ENCODE data around the gene HDAC8.
"Not testable (repeated sequence)": the region's sequence is repeated elsewhere in the genome, so short reads cannot be mapped to it uniquely, and the experiment has no call there.

The HDAC8 gene

GRCh38 chrX:72372735-72373134, 199.9 kb downstream of the HDAC8 start:
- no peak for FAIRE-seq

GRCh38 chrX:72371405-72371804, 201.2 kb downstream of the HDAC8 start:
- FAIRE-seq: no peak

GRCh38 chrX:72368796-72369195, 203.8 kb downstream of the HDAC8 start:
- FAIRE-seq: no peak

GRCh38 chrX:72367516-72367915, 205.1 kb downstream of the HDAC8 start:
- no peak for FAIRE-seq

- FAIRE-seq: no peak
Measured at GRCh38 chrX:72366701-72367454, 205.8 kb downstream of the HDAC8 start.

GRCh38 chrX:72366178-72366577, 206.5 kb downstream of the HDAC8 start:
- no peak for FAIRE-seq

GRCh38 chrX:72365126-72365525, 207.5 kb downstream of the HDAC8 start:
- no peak for FAIRE-seq

GRCh38 chrX:72360326-72360725, 212.3 kb downstream of the HDAC8 start:
- FAIRE-seq: no peak

GRCh38 chrX:72358313-72358712, 214.3 kb downstream of the HDAC8 start:
- no peak for FAIRE-seq

- no peak for FAIRE-seq
Measured at GRCh38 chrX:72352786-72353185, 219.9 kb downstream of the HDAC8 start.

GRCh38 chrX:72351606-72352334, 220.9 kb downstream of the HDAC8 start:
- no peak for FAIRE-seq

GRCh38 chrX:72349190-72349589, 223.5 kb downstream of the HDAC8 start:
- no peak for FAIRE-seq

GRCh38 chrX:72348247-72348979, 224.2 kb downstream of the HDAC8 start:
- no peak for FAIRE-seq

- no peak for FAIRE-seq
Measured at GRCh38 chrX:72347366-72347765, 225.3 kb downstream of the HDAC8 start.

- FAIRE-seq: no peak
Measured at GRCh38 chrX:72346302-72346949, 226.2 kb downstream of the HDAC8 start.

- FAIRE-seq: no peak
Measured at GRCh38 chrX:72340626-72341025, 232.0 kb downstream of the HDAC8 start.

GRCh38 chrX:72340041-72340440, 232.6 kb downstream of the HDAC8 start:
- FAIRE-seq: no peak

- no peak for FAIRE-seq
Measured at GRCh38 chrX:72330131-72330530, 242.5 kb downstream of the HDAC8 start.

GRCh38 chrX:72326605-72327300, 245.9 kb downstream of the HDAC8 start:
- FAIRE-seq: no peak

- not testable (repeated sequence) for FAIRE-seq
Measured at GRCh38 chrX:72319651-72320050, 253.0 kb downstream of the HDAC8 start.

GRCh38 chrX:72317139-72317538, 255.5 kb downstream of the HDAC8 start:
- no peak for FAIRE-seq

GRCh38 chrX:72316408-72317110, 256.1 kb downstream of the HDAC8 start:
- FAIRE-seq: no peak
